WTC11 (cell line): Measurements from ENCODE around the gene PRSS27. TPM values are rescaled to one million over a fixed set of nuclear protein-coding genes. Genes with fewer than 3 reads are reported as not detected.

Experiments
- ATAC-seq: fragments of 200-7000 bp; cut with Tn5 transposase; 2 replicates; pipeline ENCODE4 v1.10.0; 2021; ENCODE audit warnings: mild to moderate bottlenecking, moderate library complexity
- CTCF ChIA-PET: fragments of 300-600 bp; sonication (Branson Sonifier 250); formaldehyde crosslinking; loops from one replicate; lab custom pipeline; 2021; ENCODE audit warnings: antibody characterized with exemption; lab: Charles Lee
- POLR2A ChIA-PET: fragments of 350-600 bp; sonication (Branson Sonifier 250); formaldehyde crosslinking; loops from one replicate; lab custom pipeline; 2021; ENCODE audit warnings: antibody characterized with exemption; lab: Charles Lee
- DNase-seq: peaks from one replicate; pipeline ENCODE4 v3.0.0; 2021; ENCODE audit warnings: low spot score
- H3K27ac Mint-ChIP-seq: 2 replicates; pipeline ENCODE4 v1.8.0; 2021; ENCODE audit warnings: mixed read lengths
- H3K27me3 Mint-ChIP-seq: 2 replicates; pipeline ENCODE4 v1.8.0; 2021; ENCODE audit warnings: low read depth, mild to moderate bottlenecking, moderate library complexity, mixed read lengths
- H3K36me3 Mint-ChIP-seq: 2 replicates; pipeline ENCODE4 v1.8.0; 2021; ENCODE audit warnings: mixed read lengths
- H3K4me1 Mint-ChIP-seq: 2 replicates; pipeline ENCODE4 v1.8.0; 2022; ENCODE audit warnings: mixed read lengths
- H3K4me3 Mint-ChIP-seq: 2 replicates; pipeline ENCODE4 v1.8.0; 2021; ENCODE audit warnings: mild to moderate bottlenecking, moderate library complexity, mixed read lengths
- H3K9me3 Mint-ChIP-seq: 2 replicates; pipeline ENCODE4 v1.8.0; 2021; ENCODE audit warnings: mixed read lengths
- AFF4 ChIP-seq: sonication (generic); formaldehyde crosslinking; IDR thresholded peaks from 2 replicates; pipeline ENCODE4 v1.8.1; 2023; ENCODE audit warnings: mild to moderate bottlenecking, missing genetic modification reagents, borderline replicate concordance
- ARID4B ChIP-seq: sonication (generic); formaldehyde crosslinking; IDR thresholded peaks from 2 replicates; pipeline ENCODE4 v1.8.0; 2023; ENCODE audit warnings: missing genetic modification reagents, mild to moderate bottlenecking, borderline replicate concordance
- CREM ChIP-seq: sonication (generic); formaldehyde crosslinking; IDR thresholded peaks from 2 replicates; pipeline ENCODE4 v1.8.1; 2022; ENCODE audit warnings: mild to moderate bottlenecking, missing genetic modification reagents, moderate library complexity
- EMX1 ChIP-seq: fragments of 250-450 bp; sonication (Bioruptor Pico); IDR thresholded peaks from 2 replicates; pipeline ENCODE4 v1.8.0; 2021; ENCODE audit warnings: mild to moderate bottlenecking
- ETV6 ChIP-seq: sonication (generic); formaldehyde crosslinking; IDR thresholded peaks from 2 replicates; pipeline ENCODE4 v1.8.1; 2022; ENCODE audit warnings: mild to moderate bottlenecking, missing genetic modification reagents
- HMGA2 ChIP-seq: fragments of 250-450 bp; sonication (Bioruptor Pico); IDR thresholded peaks from 2 replicates; pipeline ENCODE4 v1.4.0; 2021; ENCODE audit warnings: mild to moderate bottlenecking, moderate library complexity
- NFYB ChIP-seq: sonication (generic); formaldehyde crosslinking; conservative IDR thresholded peaks from 2 replicates; pipeline ENCODE4 v1.8.0; 2022; ENCODE audit warnings: low read depth, missing genetic modification reagents
- RORB ChIP-seq: fragments of 250-450 bp; sonication (Bioruptor Pico); IDR thresholded peaks from 2 replicates; pipeline ENCODE4 v1.9.0; 2021; ENCODE audit warnings: mild to moderate bottlenecking
- SMAD3 ChIP-seq: sonication (generic); formaldehyde crosslinking; IDR thresholded peaks from 2 replicates; pipeline ENCODE4 v1.8.0; 2022; ENCODE audit warnings: missing genetic modification reagents, mild to moderate bottlenecking, borderline replicate concordance
- SOX15 ChIP-seq: fragments of 250-450 bp; sonication (Bioruptor Pico); IDR thresholded peaks from 2 replicates; pipeline ENCODE4 v1.9.0; 2021; ENCODE audit warnings: mild to moderate bottlenecking
- SP1 ChIP-seq: sonication (generic); formaldehyde crosslinking; conservative IDR thresholded peaks from 2 replicates; pipeline ENCODE4 v1.8.1; 2022; ENCODE audit warnings: missing genetic modification reagents
- STAT6 ChIP-seq: sonication (generic); formaldehyde crosslinking; conservative IDR thresholded peaks from 2 replicates; pipeline ENCODE4 v1.8.1; 2023; ENCODE audit warnings: mild to moderate bottlenecking, low read depth, missing genetic modification reagents, moderate library complexity
- TEAD1 ChIP-seq: sonication (generic); formaldehyde crosslinking; IDR thresholded peaks from 2 replicates; pipeline ENCODE4 v1.8.0; 2022; ENCODE audit warnings: mild to moderate bottlenecking, missing genetic modification reagents
- ZBTB21 ChIP-seq: sonication (generic); formaldehyde crosslinking; IDR thresholded peaks from 2 replicates; pipeline ENCODE4 v1.8.1; 2023; ENCODE audit warnings: mild to moderate bottlenecking, missing genetic modification reagents, borderline replicate concordance
- ZNF138 ChIP-seq: sonication (generic); formaldehyde crosslinking; conservative IDR thresholded peaks from 2 replicates; pipeline ENCODE4 v1.8.1; 2022; ENCODE audit warnings: mild to moderate bottlenecking, moderate library complexity, missing genetic modification reagents
- ZNF281 ChIP-seq: sonication (generic); formaldehyde crosslinking; IDR thresholded peaks from 2 replicates; pipeline ENCODE4 v1.8.0; 2023; ENCODE audit warnings: mild to moderate bottlenecking, missing genetic modification reagents
- ZSCAN18 ChIP-seq: fragments of 250-450 bp; sonication (Bioruptor Pico); IDR thresholded peaks from 2 replicates; pipeline ENCODE4 v2.1.2; 2022; ENCODE audit warnings: mild to moderate bottlenecking, moderate library complexity
- total RNA-seq: library from RNA; stranded (reverse); gene quantifications from 3 replicates; pipeline ENCODE4 v1.2.3, GENCODE V29; 2021

The PRSS27 gene
- total RNA-seq, 1 experiment from 2014 or later: 5.1 TPM

GRCh38 chr16:2706611-2707311 lies 13.3 kb downstream of the PRSS27 start:
- no peaks in the 10 kb centered on the region for H3K27me3 Mint-ChIP-seq
- DNase-seq (no peak), ATAC-seq (no peak)
- H3K36me3 Mint-ChIP-seq: peaks cover 10% of the 10 kb centered on the region
- CTCF ChIA-PET: no interaction called here
- H3K9me3 Mint-ChIP-seq: no peaks in the 10 kb centered on the region
- H3K4me3 Mint-ChIP-seq: no peak overlapping the region
- no peaks in the 10 kb centered on the region for H3K4me1 Mint-ChIP-seq
- TF ChIP-seq NFYB (CRISPR knock-in tag): no peak
- no peak for TF ChIP-seq TEAD1 (CRISPR knock-in tag)
- TF ChIP-seq HMGA2 (CRISPR knock-in tag): no peak
- no peak for TF ChIP-seq ZSCAN18
- no peak for TF ChIP-seq AFF4 (CRISPR knock-in tag)
- no peak for TF ChIP-seq SMAD3 (CRISPR knock-in tag)
- TF ChIP-seq EMX1: no peak
- TF ChIP-seq SP1 (CRISPR knock-in tag): no peak
- TF ChIP-seq ZBTB21 (CRISPR knock-in tag): no peak
- POLR2A ChIA-PET: no interaction called here
- no peak overlapping the region for H3K27ac Mint-ChIP-seq

GRCh38 chr16:2706085-2706484 lies 13.9 kb downstream of the PRSS27 start:
- no peaks in the 10 kb centered on the region for H3K27me3 Mint-ChIP-seq
- H3K9me3 Mint-ChIP-seq: no peaks in the 10 kb centered on the region
- no peak for TF ChIP-seq ETV6 (CRISPR knock-in tag)
- TF ChIP-seq SP1 (CRISPR knock-in tag): no peak
- TF ChIP-seq SOX15 (CRISPR knock-in tag): no peak
- TF ChIP-seq ZNF281 (CRISPR knock-in tag): no peak
- TF ChIP-seq, all 79 proteins: peak for 0
- no peaks in the 10 kb centered on the region for H3K4me1 Mint-ChIP-seq
- ChIA-PET POLR2A (no interaction called here), CTCF (no interaction called here)
- no peak for ATAC-seq
- no peak overlapping the region for H3K4me3 Mint-ChIP-seq
- H3K27ac Mint-ChIP-seq: no peak overlapping the region
- H3K36me3 Mint-ChIP-seq: peaks cover 10% of the 10 kb centered on the region
- no peak for DNase-seq

- H3K4me1 Mint-ChIP-seq: no peaks in the 10 kb centered on the region
- no peaks in the 10 kb centered on the region for H3K27me3 Mint-ChIP-seq
- H3K36me3 Mint-ChIP-seq: peaks cover 10% of the 10 kb centered on the region
- no peak overlapping the region for H3K4me3 Mint-ChIP-seq
- POLR2A ChIA-PET: no interaction called here
- CTCF ChIA-PET: no interaction called here
- no peak for DNase-seq
- H3K27ac Mint-ChIP-seq: no peak overlapping the region
- no peak for ATAC-seq
- H3K9me3 Mint-ChIP-seq: no peaks in the 10 kb centered on the region
- TF ChIP-seq STAT6 (CRISPR knock-in tag) (no peak), RORB (CRISPR knock-in tag) (no peak), ZNF138 (no peak), CREM (CRISPR knock-in tag) (no peak), ARID4B (no peak), SOX15 (CRISPR knock-in tag) (no peak)
Measured at GRCh38 chr16:2705351-2705750, 14.7 kb downstream of the PRSS27 start.
